HG03571 (cell line): ENCODE results near the gene TRAPPC3.

Source experiments
- ATAC-seq: cut with Tn5 transposase; IDR thresholded peaks from one replicate; pipeline ENCODE4 v1.9.1; 2021; ENCODE audit not compliant: unreplicated experiment

The TRAPPC3 gene

GRCh38 chr1:36087233-36088123 lies 61.8 kb downstream of the TRAPPC3 start:
- no peak for ATAC-seq
